H1 (cell line): ENCODE measurements around the gene MARCHF9. TPM values are rescaled to one million over a fixed set of nuclear protein-coding genes. Genes with fewer than 3 reads are reported as not detected.

ENCODE experiments used
- CTCF ChIA-PET: fragments of 300-600 bp; sonication (Branson Sonifier 250); formaldehyde crosslinking; loops from one replicate; lab custom pipeline; 2021; ENCODE audit not compliant: partially characterized antibody; lab: Charles Lee
- POLR2A ChIA-PET: fragments of 300-600 bp; sonication (Branson Sonifier 250); formaldehyde crosslinking; loops from one replicate; lab custom pipeline; 2021; ENCODE audit warnings: inconsistent platforms; ENCODE audit not compliant: partially characterized antibody; lab: Charles Lee
- DNase-seq, 2 experiments: peaks; one replicate each; pipeline versions ENCODE4 v3.0.0 to v3.0.0-alpha.2; 2010 to 2022; ENCODE audit warnings: low spot score in 2 of 2, low read depth in 1 of 2, mixed read lengths in 1 of 2
- FAIRE-seq: peaks from 2 replicates; lab custom pipeline; 2011; peaks lifted over from hg19 to GRCh38; lab: Jason Lieb, UNC
- H2AFZ ChIP-seq: 2 replicates; pipeline ENCODE4 v1.8.1; 2012; ENCODE audit warnings: low read length, inconsistent platforms
- H2AK5ac ChIP-seq: 2 replicates; pipeline ENCODE4 v1.6.1; 2013; ENCODE audit warnings: low read depth, low read length
- H2BK120ac ChIP-seq: replicated peaks from 2 replicates; pipeline ENCODE3; 2013; ENCODE audit warnings: low read depth, low read length, inconsistent platforms
- H2BK12ac ChIP-seq: 2 replicates; pipeline ENCODE4 v1.6.1; 2013; ENCODE audit warnings: low read depth, low read length
- H2BK15ac ChIP-seq: 2 replicates; pipeline ENCODE4 v1.6.1; 2013; ENCODE audit warnings: low read length
- H2BK20ac ChIP-seq: 2 replicates; pipeline ENCODE4 v1.6.1; 2013; ENCODE audit warnings: low read length
- H2BK5ac ChIP-seq: 2 replicates; pipeline ENCODE4 v1.6.1; 2013; ENCODE audit warnings: low read depth, low read length
- H3K14ac ChIP-seq: 2 replicates; pipeline ENCODE4 v1.6.1; 2013; ENCODE audit warnings: inconsistent platforms; ENCODE audit not compliant: insufficient read length
- H3K18ac ChIP-seq: 2 replicates; pipeline ENCODE4 v1.6.1; 2013; ENCODE audit warnings: low read length; ENCODE audit errors: extremely low read depth
- H3K23ac ChIP-seq: 2 replicates; pipeline ENCODE4 v1.6.1; 2013; ENCODE audit warnings: inconsistent platforms; ENCODE audit not compliant: insufficient read length
- H3K23me2 ChIP-seq: 2 replicates; pipeline ENCODE4 v1.6.1; 2013; ENCODE audit warnings: low read depth, low read length
- H3K27ac ChIP-seq: 2 replicates; pipeline ENCODE4 v1.6.1; 2011; ENCODE audit warnings: low read depth, low read length, inconsistent platforms
- H3K27me3 ChIP-seq, 4 experiments: replicated peaks in 1 of 4; 1 replicate in 1 of 4; 2 replicates in 3 of 4; pipeline versions ENCODE4 v1.6.1 to v1.8.1; 2011 to 2013; ENCODE audit warnings: low read length in 3 of 4, mild to moderate bottlenecking in 3 of 4, inconsistent platforms in 2 of 4, mixed read lengths in 2 of 4, moderate library complexity in 1 of 4; ENCODE audit not compliant: control insufficient read depth in 3 of 4, insufficient read depth in 3 of 4; ENCODE audit errors: extremely low read depth in 1 of 4
- H3K36me3 ChIP-seq, 4 experiments: 2 replicates each; pipeline versions ENCODE4 v1.6.1 to v1.8.1; 2011 to 2013; ENCODE audit warnings: mild to moderate bottlenecking in 4 of 4, low read length in 3 of 4, moderate library complexity in 2 of 4, control low read depth in 1 of 4, inconsistent platforms in 1 of 4; ENCODE audit not compliant: insufficient read depth in 4 of 4, control insufficient read depth in 2 of 4
- H3K4ac ChIP-seq: replicated peaks from 2 replicates; pipeline ENCODE3; 2013; ENCODE audit warnings: low read length, low read depth, mixed read lengths, inconsistent platforms; ENCODE audit not compliant: insufficient read length
- H3K4me1 ChIP-seq, 4 experiments: replicated peaks in 1 of 4; 1 replicate in 1 of 4; 2 replicates in 3 of 4; pipeline versions ENCODE4 v1.6.1 to v1.8.1; 2011 to 2013; ENCODE audit warnings: low read length in 3 of 4, inconsistent platforms in 2 of 4, mixed read lengths in 1 of 4; ENCODE audit not compliant: insufficient read depth in 4 of 4, control insufficient read depth in 3 of 4
- H3K4me2 ChIP-seq, 2 experiments: 2 replicates each; pipeline versions ENCODE4 v1.6.1 to v1.8.1; 2011 to 2013; ENCODE audit warnings: low read depth in 2 of 2, low read length in 2 of 2, control low read depth in 1 of 2, inconsistent platforms in 1 of 2, mild to moderate bottlenecking in 1 of 2; ENCODE audit not compliant: insufficient read depth in 1 of 2
- H3K4me3 ChIP-seq, 4 experiments: fragments of 200-600, 300-600 bp in 1 of 4; sonication (generic), shearing (Covaris generic), sonication (Bioruptor Twin) in 1 of 4; 2 replicates each; pipeline versions ENCODE4 v1.5.1 to v1.8.1; 2011 to 2016; ENCODE audit warnings: low read length in 4 of 4, low read depth in 3 of 4, control low read depth in 2 of 4, inconsistent platforms in 2 of 4, mild to moderate bottlenecking in 2 of 4, mixed read lengths in 1 of 4, moderate library complexity in 1 of 4; ENCODE audit not compliant: insufficient read depth in 2 of 4; ENCODE audit errors: extremely low read depth in 1 of 4
- H3K56ac ChIP-seq: replicated peaks from 2 replicates; pipeline ENCODE3; 2013; ENCODE audit warnings: low read depth, mild to moderate bottlenecking, mixed read lengths, low read length, inconsistent platforms; ENCODE audit not compliant: insufficient read length
- H3K79me1 ChIP-seq: 2 replicates; pipeline ENCODE4 v1.6.1; 2013; ENCODE audit warnings: low read depth, low read length, control low read depth
- H3K79me2 ChIP-seq, 2 experiments: 2 replicates each; pipeline versions ENCODE4 v1.6.1 to v1.8.1; 2012 to 2013; ENCODE audit warnings: low read length in 2 of 2, mild to moderate bottlenecking in 2 of 2, inconsistent platforms in 1 of 2; ENCODE audit not compliant: insufficient read depth in 2 of 2, control insufficient read depth in 1 of 2
- H3K9ac ChIP-seq, 4 experiments: replicated peaks in 1 of 4; 1 replicate in 1 of 4; 2 replicates in 3 of 4; pipeline versions ENCODE4 v1.6.1 to v1.8.1; 2011 to 2013; ENCODE audit warnings: low read depth in 3 of 4, low read length in 3 of 4, control low read depth in 2 of 4, mild to moderate bottlenecking in 2 of 4, moderate library complexity in 2 of 4, inconsistent platforms in 1 of 4; ENCODE audit errors: extremely low read depth in 1 of 4
- H3K9me3 ChIP-seq, 2 experiments: 2 replicates each; pipeline versions ENCODE4 v1.6.1 to v1.8.1; 2012 to 2013; ENCODE audit warnings: mild to moderate bottlenecking in 2 of 2, moderate library complexity in 2 of 2, control low read depth in 1 of 2, inconsistent platforms in 1 of 2, low read depth in 1 of 2, low read length in 1 of 2, mixed read lengths in 1 of 2; ENCODE audit not compliant: insufficient read depth in 2 of 2
- H4K20me1 ChIP-seq, 2 experiments: replicated peaks in 1 of 2; 2 replicates each; pipeline versions ENCODE3 to v1.8.1; 2011 to 2013; ENCODE audit warnings: inconsistent platforms in 2 of 2, low read length in 2 of 2, mild to moderate bottlenecking in 1 of 2; ENCODE audit not compliant: insufficient read depth in 2 of 2, control insufficient read depth in 1 of 2
- H4K5ac ChIP-seq: 2 replicates; pipeline ENCODE4 v1.6.1; 2013; ENCODE audit warnings: low read length, low read depth, mixed read lengths, inconsistent platforms; ENCODE audit not compliant: insufficient read length
- H4K8ac ChIP-seq: 2 replicates; pipeline ENCODE4 v1.8.0; 2013; ENCODE audit warnings: mild to moderate bottlenecking, moderate library complexity, low read length, inconsistent platforms; ENCODE audit not compliant: insufficient read depth; ENCODE audit errors: extremely low read depth
- H4K91ac ChIP-seq: replicated peaks from 2 replicates; pipeline ENCODE3; 2013; ENCODE audit warnings: low read length, mixed read lengths, inconsistent platforms; ENCODE audit not compliant: insufficient read length
- ASH2L ChIP-seq: fragments of 200-600, 300-600 bp; sonication (generic); IDR thresholded peaks from one replicate; pipeline ENCODE4 v1.7.1; 2017; ENCODE audit warnings: low read length
- CEBPB ChIP-seq: IDR thresholded peaks from 2 replicates; pipeline ENCODE4 v1.6.1; 2012; ENCODE audit warnings: low read depth, low read length
- EGR1 ChIP-seq: IDR thresholded peaks from 2 replicates; pipeline ENCODE4 v1.6.1; 2011; ENCODE audit warnings: low read depth, low read length, borderline replicate concordance
- HDAC2 ChIP-seq, 2 experiments: fragments of 300-600 bp in 1 of 2; sonication (generic) in 1 of 2; IDR thresholded peaks; 2 replicates each; pipeline ENCODE4 v1.6.1; 2011 to 2012; ENCODE audit warnings: low read depth in 2 of 2, low read length in 2 of 2, mild to moderate bottlenecking in 2 of 2, moderate library complexity in 2 of 2, borderline replicate concordance in 1 of 2, inconsistent platforms in 1 of 2
- POLR2A ChIP-seq, 2 experiments: IDR thresholded peaks; 1 replicate in 1 of 2; 2 replicates in 1 of 2; pipeline ENCODE4 v1.6.1; 2011; ENCODE audit warnings: low read depth in 2 of 2, low read length in 2 of 2, mild to moderate bottlenecking in 2 of 2; ENCODE audit errors: control extremely low read depth in 1 of 2
- SAP30 ChIP-seq: fragments of 300-600 bp; sonication (generic); IDR thresholded peaks from 2 replicates; pipeline ENCODE4 v1.7.1; 2012; ENCODE audit warnings: low read length, moderate library complexity, mild to moderate bottlenecking, inconsistent platforms; ENCODE audit not compliant: insufficient read depth, insufficient replicate concordance
- SIX5 ChIP-seq: IDR thresholded peaks from 2 replicates; pipeline ENCODE4 v1.6.1; 2011; ENCODE audit warnings: mild to moderate bottlenecking, low read depth, low read length
- SP2 ChIP-seq: IDR thresholded peaks from 2 replicates; pipeline ENCODE4 v1.6.1; 2012; ENCODE audit warnings: mild to moderate bottlenecking, low read length, inconsistent platforms
- TCF12 ChIP-seq: IDR thresholded peaks from 2 replicates; pipeline ENCODE4 v1.6.1; 2011; ENCODE audit warnings: low read depth, mild to moderate bottlenecking, low read length
- YY1 ChIP-seq: IDR thresholded peaks from 2 replicates; pipeline ENCODE4 v1.6.1; 2011; ENCODE audit warnings: low read depth, mild to moderate bottlenecking, low read length
- WGBS, 2 experiments: shearing (Covaris generic) in 1 of 2; methylation state at CpG; one replicate each; pipeline versions ENCODE4 v1.1.6 to v1.1.7; 2013 to 2015; ENCODE audit warnings: low lambda C conversion rate in 2 of 2, mixed read lengths in 2 of 2, inconsistent platforms in 1 of 2, low coverage in 1 of 2, missing lambda C conversion rate in 1 of 2; ENCODE audit not compliant: insufficient replicate concordance in 2 of 2, insufficient coverage in 1 of 2, insufficient read length in 1 of 2; ENCODE audit errors: extremely low coverage in 1 of 2, missing lambda C conversion rate in 1 of 2; 5-methylcytosine and 5-hydroxymethylcytosine counted together
- polyA plus RNA-seq, 7 experiments: library from polyadenylated mRNA; depleted of rRNA in 3 of 7; stranded (reverse) in 5 of 7; unstranded in 2 of 7; fragments of >200 nt in 5 of 7; fragments of 200-250 nt in 2 of 7; gene quantifications; 1 replicate in 5 of 7; 2 replicates in 1 of 7; 4 replicates in 1 of 7; pipeline versions ENCODE4 v1.2.1 to v1.2.3, GENCODE V29; 2011 to 2013; ENCODE audit warnings: missing spikeins in 2 of 7, mixed read lengths in 2 of 7
- total RNA-seq: library from RNA; stranded (reverse); fragmentation: NEBNext Ultra II Directional; extraction: Animal tissue kit (Norgen Biotek cat#: 25700); gene quantifications from 2 replicates; pipeline ENCODE4 v1.2.1, GENCODE V29; 2021
- TF ChIP-seq, protein P1 (sequence below): IDR thresholded peaks from 2 replicates; pipeline ENCODE4 v1.6.1; 2012; ENCODE audit warnings: inconsistent platforms

MARCHF9 gene
- total and polyA plus RNA-seq, 2 of the 8 experiments (the other 6 are each of a cell fraction or from before 2014, with no cell fraction given): 6.4 to 7.8 TPM

DNA sequence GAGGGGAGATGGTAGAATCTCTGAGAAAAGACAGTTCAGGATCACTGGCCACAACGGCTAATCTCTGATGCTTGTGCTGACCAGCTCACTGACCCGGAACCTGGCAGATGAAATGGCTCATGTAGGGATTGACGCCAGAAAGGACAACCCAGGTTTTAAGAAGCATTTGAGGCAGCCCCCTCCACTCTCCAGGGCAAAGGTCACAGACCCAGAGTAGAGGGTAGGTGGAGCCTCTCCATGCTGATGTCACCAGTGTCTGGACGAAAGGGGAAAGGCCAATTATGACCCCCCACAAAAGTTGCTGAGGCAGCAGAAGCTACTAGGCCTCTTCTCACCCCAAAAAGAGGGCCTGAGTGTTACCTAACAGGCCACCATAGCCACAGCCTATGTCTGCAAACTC, 15.8 kb downstream of the MARCHF9 start:
- H3K9ac ChIP-seq: no peak overlapping the region
- CTCF ChIA-PET: interaction anchor here (1.0 to 1.6 kb wide), 4 partner anchors 9 to 14 kb away, joined by 3 to 7 read pairs (median 3); no protein-coding TSS in a partner anchor

More for the DNA sequence above, 15.8 kb downstream of the MARCHF9 start:
- H3K79me1 ChIP-seq: no peaks in the 10 kb centered on the region; the same call in 1 of the 2 replicates
- FAIRE-seq (no peak), DNase-seq (no peak)
- H3K9me3 ChIP-seq: no peaks in the 10 kb centered on the region
- H2BK120ac ChIP-seq: no peak overlapping the region
- H3K27me3 ChIP-seq: peaks cover 7 to 18% (median 14%) of the 10 kb centered on the region in 4 experiments; a peak in 6 of 7 replicates
- H3K23me2 ChIP-seq: peaks cover 21% of the 10 kb centered on the region; the same call in 1 of the 2 replicates
- H3K79me2 ChIP-seq: 0 out of 4 replicates have a peak, but pooled peaks cover 0 to 7% of the 10 kb centered on the region in 2 experiments
- H3K23ac ChIP-seq: no peak overlapping the region
- no peak overlapping the region for H2BK12ac ChIP-seq
- H3K56ac ChIP-seq: no peak overlapping the region
- peaks cover 0 to 4% of the 10 kb centered on the region in 2 experiments for H4K20me1 ChIP-seq
- no peak overlapping the region for H2BK20ac ChIP-seq
- 92% methylated on average over 4 of the region's 4 CpGs; no CpG with 5 or more reads in 1 of the 2 experiments for WGBS, 2 experiments
- H3K14ac ChIP-seq: no peak overlapping the region
- no peak overlapping the region for H2AFZ ChIP-seq
- H2AK5ac ChIP-seq: 0 out of 2 replicates have a peak overlapping the region, but pooled peaks have one; percentile 65
- H3K36me3 ChIP-seq: peaks cover 11 to 17% (median 14%) of the 10 kb centered on the region in 4 experiments; a peak in 7 of 8 replicates
- TF ChIP-seq, protein P1, sequence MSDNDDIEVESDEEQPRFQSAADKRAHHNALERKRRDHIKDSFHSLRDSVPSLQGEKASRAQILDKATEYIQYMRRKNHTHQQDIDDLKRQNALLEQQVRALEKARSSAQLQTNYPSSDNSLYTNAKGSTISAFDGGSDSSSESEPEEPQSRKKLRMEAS: no peak
- TF ChIP-seq SAP30 (no peak), TCF12 (no peak), SP2 (no peak), POLR2A (IDR thresholded peaks at IDR 0.05; ENCODE audit: control extremely low read depth in 1 of 2, low read depth in 2 of 2, low read length in 2 of 2) (no peak), ASH2L (no peak), HDAC2 (IDR thresholded peaks at IDR 0.05; ENCODE audit: borderline replicate concordance in 1 of 2, low read depth in 2 of 2, low read length in 2 of 2) (no peak), CEBPB (no peak), SIX5 (no peak), EGR1 (no peak), YY1 (no peak)
- H2BK15ac ChIP-seq: no peak overlapping the region
- H3K4ac ChIP-seq: no peak overlapping the region
- peaks cover 8 to 21% (median 14%) of the 10 kb centered on the region in 4 experiments for H3K4me1 ChIP-seq
- H4K5ac ChIP-seq: no peak overlapping the region
- H3K18ac ChIP-seq: no peak overlapping the region
- no peak overlapping the region for H2BK5ac ChIP-seq
- POLR2A ChIA-PET: interaction anchor here (1.1 to 1.2 kb wide), 4 partner anchors 10 to 34 kb away, joined by 3 to 4 read pairs (median 3); no protein-coding TSS in a partner anchor
- H3K4me3 ChIP-seq: no peak overlapping the region; a peak in 1 of 8 replicates
- H4K91ac ChIP-seq: no peak overlapping the region
- H3K4me2 ChIP-seq: peak overlapping the region; percentile 96 to 99; a peak in 2 of 4 replicates
- H3K27ac ChIP-seq: no peak overlapping the region
- peak overlapping the region; percentile 66; the same call in 1 of the 2 replicates for H4K8ac ChIP-seq
